Non-pigmented ciliary epithelial cell (primary cell): ENCODE results near the gene CTSH.
"Not testable (repeated sequence)": the region's sequence is repeated elsewhere in the genome, so short reads cannot be mapped to it uniquely, and the experiment has no call there.

Source experiments
- DNase-seq: peaks from one replicate; pipeline ENCODE4 v3.0.0-alpha.2; 2010; ENCODE audit warnings: low read depth

The CTSH gene

DNA sequence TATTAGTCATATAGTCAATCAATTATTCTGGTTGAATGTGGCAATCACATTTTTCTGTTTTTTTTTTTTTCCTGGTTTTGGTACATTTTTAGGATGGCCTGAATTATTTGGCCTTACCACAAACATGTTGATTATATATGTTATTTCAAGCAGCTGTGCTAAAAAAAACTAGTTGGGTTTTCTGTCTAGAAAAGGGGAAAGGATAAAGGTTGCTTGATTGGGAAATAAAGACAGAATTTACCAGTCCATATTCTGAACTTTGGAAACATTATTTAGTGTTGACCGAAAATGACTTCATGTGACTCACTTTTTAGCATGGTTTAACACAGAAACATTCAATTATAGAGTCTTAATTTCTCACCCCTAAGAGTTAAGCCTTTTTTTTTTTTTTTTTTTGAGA, 64.0 kb downstream of the CTSH start:
- no peak for DNase-seq

GRCh38 chr15:78880242-78880533, 64.7 kb downstream of the CTSH start:
- DNase-seq = no peak

DNA sequence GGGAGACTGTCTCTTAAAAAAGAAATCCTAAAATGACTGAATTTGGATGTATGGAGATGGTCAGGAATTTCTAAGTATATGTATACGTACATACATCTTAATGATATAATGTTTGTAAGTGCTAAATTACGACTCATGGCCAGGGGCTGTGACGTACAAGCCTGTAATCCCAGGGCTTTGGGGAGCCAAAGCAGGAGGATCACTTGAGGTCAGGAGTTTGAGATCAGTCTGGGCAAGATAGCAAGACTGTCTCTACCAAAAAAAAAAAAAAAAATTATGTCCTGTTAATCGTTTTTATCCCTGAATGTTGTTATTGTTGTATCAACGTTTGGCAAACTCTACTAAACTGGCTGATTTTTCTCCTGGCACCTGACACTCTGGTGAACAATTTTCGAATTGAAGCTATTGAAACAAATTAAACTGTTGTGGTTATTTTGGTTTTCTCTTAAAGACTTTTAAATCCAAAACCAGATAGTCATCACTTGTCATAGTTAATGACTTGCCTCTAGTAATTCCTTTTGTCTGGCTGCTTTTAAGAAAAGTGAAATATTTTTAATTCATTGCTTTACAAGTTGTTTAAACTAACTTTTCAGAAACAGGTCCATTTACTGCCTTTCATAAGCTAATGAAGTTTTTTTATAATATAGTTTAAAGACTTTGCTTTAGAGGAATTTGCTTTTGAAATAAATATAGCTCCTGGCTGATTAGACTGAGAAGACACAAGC, 65.2 kb downstream of the CTSH start:
- no peak for DNase-seq

GRCh38 chr15:78878356-78878755, 66.5 kb downstream of the CTSH start:
- peak; percentile 38 for DNase-seq

DNA sequence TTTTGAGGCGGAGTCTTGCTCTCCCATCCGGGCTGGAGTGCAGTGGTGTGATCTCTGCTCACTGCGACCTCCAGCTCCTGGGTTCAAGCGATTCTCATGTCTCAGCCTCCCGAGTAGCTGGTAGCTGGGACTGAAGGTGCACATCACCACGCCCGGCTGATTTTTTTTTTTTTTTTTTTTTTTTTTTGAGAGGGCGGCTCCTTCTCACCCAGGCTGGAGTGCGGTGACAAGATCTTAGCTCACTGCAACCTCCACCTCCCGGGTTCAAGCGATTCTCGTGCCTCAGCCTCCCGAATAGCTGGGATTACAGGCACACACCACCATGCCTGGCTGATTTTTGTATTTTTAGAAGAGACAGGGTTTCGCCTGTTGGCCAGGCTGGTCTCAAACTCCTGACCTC, 67.9 kb downstream of the CTSH start:
- not testable (repeated sequence) for DNase-seq

- no peak for DNase-seq
Measured at GRCh38 chr15:78875107-78875914, 69.5 kb downstream of the CTSH start.

DNA sequence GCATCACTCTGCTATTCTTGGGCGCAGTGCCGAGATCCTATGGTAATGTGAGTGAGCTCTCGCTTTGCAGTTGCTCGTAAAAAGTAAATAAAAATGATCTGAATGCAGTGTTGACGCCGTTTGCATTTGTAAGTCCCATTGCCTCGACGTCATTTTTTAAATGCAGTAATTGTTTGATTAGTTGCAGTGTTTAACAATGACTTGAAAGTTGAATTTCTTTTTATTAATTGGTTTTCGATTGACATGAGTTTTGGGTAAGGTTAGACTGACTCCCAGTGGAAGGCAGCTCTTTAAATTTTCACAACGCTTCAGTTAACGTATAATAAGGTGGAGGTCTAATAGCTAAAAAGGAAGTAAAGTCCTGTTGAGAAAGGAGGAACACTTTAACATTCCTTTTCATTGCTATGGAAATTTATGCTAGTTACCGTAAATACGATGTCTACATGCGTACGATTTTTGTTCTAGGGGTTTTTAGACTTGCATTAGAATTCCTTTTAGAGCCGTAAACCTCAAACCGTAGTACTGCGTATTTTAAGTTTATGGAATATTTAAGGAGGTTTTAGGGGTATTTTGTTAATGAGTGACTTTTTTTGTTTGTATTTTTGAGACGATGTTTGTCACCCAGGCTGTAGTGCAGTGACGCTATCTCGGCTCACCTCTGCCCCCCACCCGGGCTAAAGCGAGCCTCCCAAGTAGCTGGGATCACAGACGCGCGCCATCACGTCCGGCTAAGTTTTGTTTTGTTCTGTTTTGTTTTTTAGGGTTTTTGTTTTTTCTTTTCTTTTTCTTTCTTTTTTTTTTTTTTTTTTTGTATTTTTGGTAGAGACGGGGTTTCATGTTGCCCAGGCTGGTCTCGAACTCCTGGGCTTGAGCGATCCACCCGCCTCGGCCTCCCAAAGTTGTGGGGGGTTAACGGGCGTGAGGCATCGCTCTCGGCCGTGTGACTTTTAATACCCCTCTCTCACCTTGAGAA, 70.8 kb downstream of the CTSH start:
- no peak for DNase-seq

GRCh38 chr15:78872972-78873792, 71.7 kb downstream of the CTSH start:
- peak; percentile 68 for DNase-seq

GRCh38 chr15:78872155-78872971, 72.5 kb downstream of the CTSH start, which contains the start of gene MORF4L1:
TSS of gene MORF4L1 (plus strand) at chr15:78872890. CDS start at chr15:78873018, 128 bp downstream.
- DNase-seq = peak; percentile 68

DNA sequence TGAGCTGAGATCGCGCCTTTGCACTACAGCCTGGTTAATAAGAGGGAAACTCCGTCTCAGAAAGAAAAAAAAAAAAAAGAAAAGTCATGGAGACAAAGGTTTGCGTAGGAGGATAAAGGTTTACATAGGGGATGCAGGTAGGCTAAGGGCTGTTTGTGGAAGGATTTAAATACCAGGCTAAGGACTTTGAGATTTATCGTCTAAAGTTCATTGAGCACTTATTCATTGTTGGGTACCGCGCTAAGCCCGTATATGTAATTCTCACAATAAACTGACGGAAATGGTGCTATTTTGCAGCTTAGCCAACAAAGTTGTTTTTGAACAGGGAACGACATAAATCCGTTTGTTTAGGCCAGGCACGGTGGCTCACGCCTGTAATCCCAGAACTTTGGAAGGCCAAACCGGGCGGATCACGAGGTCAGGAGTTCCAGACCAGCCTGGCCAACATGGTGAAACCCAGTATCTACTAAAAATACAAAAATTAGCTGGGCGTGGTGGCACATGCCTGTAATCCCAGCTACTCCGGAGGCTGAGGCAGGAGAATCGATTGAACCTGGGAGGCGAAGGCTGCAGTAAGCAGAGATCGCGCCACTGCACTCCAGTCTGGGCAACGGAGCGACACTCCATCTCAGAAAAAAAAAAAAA, 73.2 kb downstream of the CTSH start:
- not testable (repeated sequence) for DNase-seq
